Fibroblast of the conjunctiva (primary cell): ENCODE data around the gene KCNMA1.
"Not testable (repeated sequence)": the region's sequence is repeated elsewhere in the genome, so short reads cannot be mapped to it uniquely, and the experiment has no call there.

ENCODE experiments used
- DNase-seq: peaks from one replicate; pipeline ENCODE4 v3.0.0-alpha.2; 2010; ENCODE audit warnings: low read depth

The KCNMA1 gene

GRCh38 chr10:77416311-77417135, 221.1 kb downstream of the KCNMA1 start:
- peak; percentile 34 for DNase-seq

GRCh38 chr10:77415313-77415960, 222.2 kb downstream of the KCNMA1 start:
- DNase-seq: no peak

GRCh38 chr10:77413231-77413630, 224.4 kb downstream of the KCNMA1 start:
- no peak for DNase-seq

- DNase-seq: not testable (repeated sequence)
These were observed 225.0 kb downstream of the KCNMA1 start for GRCh38 chr10:77412573-77413133.

GRCh38 chr10:77411805-77412204, 225.8 kb downstream of the KCNMA1 start:
- DNase-seq: no peak

GRCh38 chr10:77410523-77410922, 227.1 kb downstream of the KCNMA1 start:
- no peak for DNase-seq

- no peak for DNase-seq
These were observed 227.7 kb downstream of the KCNMA1 start for GRCh38 chr10:77409697-77410471.

GRCh38 chr10:77408259-77408658, 229.3 kb downstream of the KCNMA1 start:
- DNase-seq: no peak

GRCh38 chr10:77406764-77407430, 230.7 kb downstream of the KCNMA1 start:
- DNase-seq: no peak

- peak; percentile 49 for DNase-seq
These were observed 231.8 kb downstream of the KCNMA1 start for GRCh38 chr10:77405771-77406241.

GRCh38 chr10:77404810-77405209, 232.8 kb downstream of the KCNMA1 start:
- no peak for DNase-seq

GRCh38 chr10:77403761-77404160, 233.8 kb downstream of the KCNMA1 start:
- DNase-seq: no peak

- no peak for DNase-seq
These were observed 235.9 kb downstream of the KCNMA1 start for GRCh38 chr10:77401683-77402082.

- DNase-seq: no peak
These were observed 237.6 kb downstream of the KCNMA1 start for GRCh38 chr10:77400033-77400432.

- no peak for DNase-seq
These were observed 238.4 kb downstream of the KCNMA1 start for GRCh38 chr10:77398986-77399755.

- DNase-seq: no peak
These were observed 239.1 kb downstream of the KCNMA1 start for GRCh38 chr10:77398558-77398957.

GRCh38 chr10:77397103-77397502, 240.5 kb downstream of the KCNMA1 start:
- no peak for DNase-seq

GRCh38 chr10:77396290-77396689, 241.3 kb downstream of the KCNMA1 start:
- no peak for DNase-seq

GRCh38 chr10:77393821-77394501, 243.6 kb downstream of the KCNMA1 start:
- DNase-seq: no peak

- no peak for DNase-seq
These were observed 244.2 kb downstream of the KCNMA1 start for GRCh38 chr10:77393411-77393810.
